Ovary (tissue), 9 donors: Measurements from ENCODE around the gene FAT2. TPM values are rescaled to one million over a fixed set of nuclear protein-coding genes. Genes with fewer than 3 reads are reported as not detected.

Experiments
- DNase-seq, 5 donors: peaks; one replicate each; pipeline ENCODE4 v3.0.0-alpha.2; 2019 to 2020
- H3K27ac ChIP-seq, 2 donors: fragments of 200-600 bp; one replicate each; pipeline versions ENCODE4 v1.5.1 to v1.8.0; 2019 to 2022
- H3K27me3 ChIP-seq: fragments of 200-600 bp; one replicate; pipeline ENCODE4 v1.8.0; 2022
- H3K36me3 ChIP-seq: fragments of 200-600 bp; sonication (generic); one replicate; pipeline ENCODE4 v1.5.1; 2019
- H3K4me1 ChIP-seq: one replicate; pipeline ENCODE4 v1.8.1; 2013; ENCODE audit warnings: mild to moderate bottlenecking, moderate library complexity; ENCODE audit not compliant: insufficient read depth
- H3K4me3 ChIP-seq: fragments of 200-600 bp; sonication (generic); one replicate; pipeline ENCODE4 v1.5.1; 2017
- H3K9me3 ChIP-seq, 2 donors: fragments of 200-600 bp in 1 of 2; sonication (generic) in 1 of 2; one replicate each; pipeline versions ENCODE4 v1.5.1 to v1.8.1; 2013 to 2019; ENCODE audit warnings: mild to moderate bottlenecking in 1 of 2, moderate library complexity in 1 of 2
- CTCF ChIP-seq, 3 donors: fragments of 450-650 bp in 2 of 3; fragments of 200-600 bp in 1 of 3; IDR thresholded peaks; one replicate each; pipeline versions ENCODE4 v1.5.1 to v1.8.0; 2016 to 2022; ENCODE audit warnings: antibody characterized with exemption in 3 of 3, mild to moderate bottlenecking in 1 of 3
- EP300 ChIP-seq: sonication (generic); formaldehyde crosslinking; IDR thresholded peaks from one replicate; pipeline ENCODE4 v1.6.1; 2017; ENCODE audit warnings: antibody characterized with exemption
- POLR2A ChIP-seq: fragments of 450-650 bp; IDR thresholded peaks from one replicate; pipeline ENCODE4 v1.6.1; 2017; ENCODE audit warnings: antibody characterized with exemption, mild to moderate bottlenecking, moderate library complexity
- WGBS, 3 donors: extraction: QIAGEN DNeasy Blood & Tissue Kit in 1 of 3; methylation state at CpG; one replicate each; pipeline versions ENCODE4 v1.1.5 to v1.1.7; 2013 to 2017; 5-methylcytosine and 5-hydroxymethylcytosine counted together
- intact Hi-C, 4 donors: fragments of 100-400 bp; cut with DNase I; formaldehyde crosslinking; loops; one replicate each; pipeline versions ENCODE4 v1.11.0 to v1.15.1; 2022 to 2023
- polyA plus RNA-seq, 2 donors: library from polyadenylated mRNA; stranded (reverse); fragments of 200-250 nt in 1 of 2; fragments of 350-450 nt in 1 of 2; fragmentation: Illumina TruSeq in 1 of 2; extraction: RNeasy Lipid Tissue Mini Kit (QIAGEN cat#74804) in 1 of 2; gene quantifications; one replicate each; pipeline ENCODE4 v1.2.3, GENCODE V29; 2013 to 2014
- total RNA-seq, 7 donors: library from RNA; depleted of rRNA in 2 of 7; stranded (reverse); fragments of >200 nt in 2 of 7; fragmentation: NEBNext Ultra II Directional in 3 of 7; extraction: Animal tissue kit (Norgen Biotek cat#: 25700) in 3 of 7; gene quantifications; one replicate each; pipeline versions ENCODE4 v1.1.0 to v1.2.4, GENCODE V29; 2016 to 2023
- donor health status: DM: no; HTN: no; CAD: no; lungs with moderate emphysema.
- donor health status: DM: no; HTN: no; CAD: no.
- donor health status: Bipolar disorder and iron deficiency.
- donor health status: DM: yes; HTN: yes; CAD: no.
- donor health status: DM: no; HTN: no; CAD: no.
- donor health status: DM: yes; HTN: yes; CAD: no.

The FAT2 gene
- total and polyA plus RNA-seq, 9 donors: 0.01 to 0.74 (median 0.14) TPM; not detected in 1

GRCh38 chr5:151562019-151562707 lies 29.0 kb downstream of the FAT2 start:
- no peak overlapping the region for H3K4me3 ChIP-seq
- H3K27me3 ChIP-seq: no peaks in the 10 kb centered on the region
- WGBS, 3 donors: 71 to 79% (median 79%) methylated on average over 8 of the region's 8 CpGs
- H3K27ac ChIP-seq: no peak overlapping the region
- H3K9me3 ChIP-seq: no peaks in the 10 kb centered on the region
- no peaks in the 10 kb centered on the region for H3K36me3 ChIP-seq
- H3K4me1 ChIP-seq: no peaks in the 10 kb centered on the region
- intact Hi-C loops: no loop called here
- TF ChIP-seq CTCF (IDR thresholded peaks at IDR 0.05) (no peak), EP300 (no peak), POLR2A (no peak)
- no peak for DNase-seq

- TF ChIP-seq CTCF (IDR thresholded peaks at IDR 0.05): no peak
- TF ChIP-seq EP300: no peak
- no peak for TF ChIP-seq POLR2A
- intact Hi-C loops: no loop called here
- no peaks in the 10 kb centered on the region for H3K4me1 ChIP-seq
- no peak overlapping the region for H3K4me3 ChIP-seq
- 69 to 78% (median 73%) methylated on average over 6 of the region's 6 CpGs for WGBS, 3 donors
- DNase-seq: no peak
- H3K27me3 ChIP-seq: no peaks in the 10 kb centered on the region
- no peaks in the 10 kb centered on the region for H3K36me3 ChIP-seq
- H3K27ac ChIP-seq: no peak overlapping the region
- H3K9me3 ChIP-seq: no peaks in the 10 kb centered on the region
Observed at GRCh38 chr5:151557951-151558350, 33.2 kb downstream of the FAT2 start.

GRCh38 chr5:151557466-151557865 lies 33.7 kb downstream of the FAT2 start:
- Histone ChIP-seq H3K27ac (no peak overlapping the region), H3K4me1 (no peaks in the 10 kb centered on the region), H3K4me3 (no peak overlapping the region), H3K27me3 (no peaks in the 10 kb centered on the region), H3K36me3 (no peaks in the 10 kb centered on the region), H3K9me3 (no peaks in the 10 kb centered on the region)
- WGBS, 3 donors: 73 to 86% (median 78%) methylated on average over 1 of the region's 1 CpG
- intact Hi-C loops: no loop called here
- TF ChIP-seq CTCF (IDR thresholded peaks at IDR 0.05): no peak
- TF ChIP-seq EP300: no peak
- TF ChIP-seq POLR2A: no peak
- DNase-seq: no peak

- 30 to 39% (median 33%) methylated on average over 6 of the region's 6 CpGs for WGBS, 3 donors
- DNase-seq: no peak
- H3K27me3 ChIP-seq: no peaks in the 10 kb centered on the region
- H3K4me3 ChIP-seq: no peak overlapping the region
- intact Hi-C loops: no loop called here
- H3K4me1 ChIP-seq: no peaks in the 10 kb centered on the region
- H3K36me3 ChIP-seq: no peaks in the 10 kb centered on the region
- no peak for TF ChIP-seq EP300
- H3K9me3 ChIP-seq: no peaks in the 10 kb centered on the region
- no peak overlapping the region for H3K27ac ChIP-seq
Observed at GRCh38 chr5:151556806-151557205, 34.3 kb downstream of the FAT2 start.

GRCh38 chr5:151555760-151556576 lies 35.2 kb downstream of the FAT2 start:
- Histone ChIP-seq H3K9me3 (no peaks in the 10 kb centered on the region), H3K36me3 (no peaks in the 10 kb centered on the region), H3K27me3 (no peaks in the 10 kb centered on the region), H3K27ac (no peak overlapping the region), H3K4me3 (no peak overlapping the region), H3K4me1 (no peaks in the 10 kb centered on the region)
- no peak for TF ChIP-seq CTCF (IDR thresholded peaks at IDR 0.05)
- no peak for TF ChIP-seq POLR2A
- DNase-seq: no peak
- intact Hi-C loops: no loop called here
- WGBS, 3 donors: 76 to 81% (median 78%) methylated on average over 4 of the region's 4 CpGs
